Skin epidermis (tissue), 12 donors: Measurements from ENCODE around the gene SPATA46.

Experiments
- H3K27ac ChIP-seq, 21 experiments: fragments of 200-600 bp; sonication (generic) in 11 of 21; one replicate each; pipeline ENCODE4 v1.5.0; 2020; ENCODE audit warnings: mild to moderate bottlenecking in 3 of 21, inconsistent platforms in 2 of 21, moderate library complexity in 2 of 21
- H3K4me3 ChIP-seq, 7 experiments: fragments of 200-600 bp; sonication (generic) in 2 of 7; one replicate each; pipeline ENCODE4 v1.5.0; 2020; ENCODE audit warnings: inconsistent platforms in 2 of 7, mild to moderate bottlenecking in 2 of 7, moderate library complexity in 1 of 7

The SPATA46 gene

GRCh38 chr1:162396201-162396906, 19.7 kb upstream of the SPATA46 start:
- no peak overlapping the region for H3K27ac ChIP-seq
- no peak overlapping the region for H3K4me3 ChIP-seq

GRCh38 chr1:162391790-162392563, 15.3 kb upstream of the SPATA46 start:
- no peak overlapping the region for H3K27ac ChIP-seq
- H3K4me3 ChIP-seq, result no peak overlapping the region

GRCh38 chr1:162390396-162391185, 13.9 kb upstream of the SPATA46 start:
- Histone ChIP-seq H3K4me3 (no peak overlapping the region), H3K27ac (no peak overlapping the region)

- no peak overlapping the region for H3K4me3 ChIP-seq
- no peak overlapping the region for H3K27ac ChIP-seq
Measured at GRCh38 chr1:162389971-162390370, 13.3 kb upstream of the SPATA46 start.

GRCh38 chr1:162389021-162389818, 12.6 kb upstream of the SPATA46 start:
- no peak overlapping the region for H3K4me3 ChIP-seq

GRCh38 chr1:162388615-162389014, 12.0 kb upstream of the SPATA46 start:
- Histone ChIP-seq H3K27ac (no peak overlapping the region), H3K4me3 (no peak overlapping the region)

More at GRCh38 chr1:162389021-162389818, 12.6 kb upstream of the SPATA46 start:
- H3K27ac ChIP-seq, result no peak overlapping the region

GRCh38 chr1:162388083-162388594, 11.5 kb upstream of the SPATA46 start:
- H3K4me3 ChIP-seq, result no peak overlapping the region
- H3K27ac ChIP-seq, result no peak overlapping the region

- Histone ChIP-seq H3K27ac (no peak overlapping the region), H3K4me3 (no peak overlapping the region)
Measured at GRCh38 chr1:162387226-162388082, 10.8 kb upstream of the SPATA46 start.

GRCh38 chr1:162386292-162387225, 9.9 kb upstream of the SPATA46 start:
- H3K27ac ChIP-seq, result no peak overlapping the region
- no peak overlapping the region for H3K4me3 ChIP-seq

GRCh38 chr1:162385702-162386101, 9.0 kb upstream of the SPATA46 start:
- H3K4me3 ChIP-seq, result no peak overlapping the region
- no peak overlapping the region for H3K27ac ChIP-seq

GRCh38 chr1:162385280-162385623, 8.6 kb upstream of the SPATA46 start:
- H3K27ac ChIP-seq, result no peak overlapping the region
- no peak overlapping the region for H3K4me3 ChIP-seq

- H3K27ac ChIP-seq, result no peak overlapping the region
- no peak overlapping the region for H3K4me3 ChIP-seq
Measured at GRCh38 chr1:162384601-162385279, 8.1 kb upstream of the SPATA46 start.

- H3K27ac ChIP-seq, result no peak overlapping the region
- no peak overlapping the region for H3K4me3 ChIP-seq
Measured at GRCh38 chr1:162384116-162384515, 7.5 kb upstream of the SPATA46 start.

GRCh38 chr1:162383516-162383915, 6.9 kb upstream of the SPATA46 start:
- no peak overlapping the region for H3K27ac ChIP-seq
- no peak overlapping the region for H3K4me3 ChIP-seq

GRCh38 chr1:162383091-162383490, 6.4 kb upstream of the SPATA46 start:
- Histone ChIP-seq H3K27ac (no peak overlapping the region), H3K4me3 (no peak overlapping the region)

- peak overlapping the region in 11 of 21 experiments; percentile 11 to 82 (median 60) for H3K27ac ChIP-seq
- H3K4me3 ChIP-seq, result no peak overlapping the region
Measured at GRCh38 chr1:162381941-162382750, 5.5 kb upstream of the SPATA46 start.
